Colonic mucosa (tissue), 4 donors: ENCODE measurements around the gene TTLL11. TPM values are rescaled to one million over a fixed set of nuclear protein-coding genes. Genes with fewer than 3 reads are reported as not detected.

Experiments used
- DNase-seq: peaks from one replicate; pipeline ENCODE4 v3.0.0-alpha.2; 2020
- H3K27ac ChIP-seq: fragments of 200-600 bp; one replicate; pipeline ENCODE4 v1.8.0; 2021
- H3K27me3 ChIP-seq: fragments of 200-600 bp; one replicate; pipeline ENCODE4 v1.8.0; 2021
- H3K36me3 ChIP-seq: fragments of 200-600 bp; one replicate; pipeline ENCODE4 v1.8.0; 2021
- H3K4me1 ChIP-seq: fragments of 200-600 bp; one replicate; pipeline ENCODE4 v1.8.0; 2021; ENCODE audit warnings: mild to moderate bottlenecking
- H3K4me3 ChIP-seq: fragments of 200-600 bp; one replicate; pipeline ENCODE4 v1.8.0; 2021
- H3K9ac ChIP-seq, 2 donors: one replicate each; pipeline ENCODE4 v1.7.0; 2013; ENCODE audit warnings: control low read depth in 2 of 2, low read depth in 2 of 2, low read length in 2 of 2
- H3K9me3 ChIP-seq: fragments of 200-600 bp; one replicate; pipeline ENCODE4 v1.8.0; 2021
- CTCF ChIP-seq: fragments of 200-600 bp; IDR thresholded peaks from one replicate; pipeline ENCODE4 v1.8.0; 2022; ENCODE audit warnings: antibody characterized with exemption, mild to moderate bottlenecking
- intact Hi-C: fragments of 100-400 bp; cut with DNase I; formaldehyde crosslinking; loops from one replicate; pipeline ENCODE4 v1.14.1; 2022
- total RNA-seq, 2 donors: library from RNA; stranded (reverse); fragmentation: NEBNext Ultra II Directional in 1 of 2; extraction: Animal tissue kit (Norgen Biotek cat#: 25700) in 1 of 2; gene quantifications; one replicate each; pipeline ENCODE4 v1.2.1, GENCODE V29; 2021
- donor health status: healthy.
- donor health status: DM: no; HTN: no; CAD: no.
- donor health status: DM: no; HTN: no; CAD: no.

Gene TTLL11
- total RNA-seq, 2 donors from 2014 or later: 5.1 to 5.5 TPM

GRCh38 chr9:121878271-121878822, 214.8 kb downstream of the TTLL11 start:
- Histone ChIP-seq H3K9me3 (no peaks in the 10 kb centered on the region), H3K4me1 (no peaks in the 10 kb centered on the region), H3K27ac (no peak overlapping the region), H3K9ac (no peak overlapping the region), H3K36me3 (no peaks in the 10 kb centered on the region), H3K4me3 (no peak overlapping the region), H3K27me3 (no peaks in the 10 kb centered on the region)
- intact Hi-C loops: no loop called here
- TF ChIP-seq CTCF: no peak
- DNase-seq: no peak

GRCh38 chr9:121876658-121877271, 216.3 kb downstream of the TTLL11 start:
- no peak for DNase-seq
- H3K27ac ChIP-seq: no peak overlapping the region
- H3K9ac ChIP-seq: no peak overlapping the region
- H3K36me3 ChIP-seq: no peaks in the 10 kb centered on the region
- intact Hi-C loops: no loop called here
- TF ChIP-seq CTCF: no peak
- H3K4me1 ChIP-seq: no peaks in the 10 kb centered on the region
- no peaks in the 10 kb centered on the region for H3K9me3 ChIP-seq
- no peaks in the 10 kb centered on the region for H3K27me3 ChIP-seq
- no peak overlapping the region for H3K4me3 ChIP-seq

GRCh38 chr9:121876255-121876654, 216.9 kb downstream of the TTLL11 start:
- H3K9ac ChIP-seq: no peak overlapping the region
- no peaks in the 10 kb centered on the region for H3K4me1 ChIP-seq
- H3K4me3 ChIP-seq: no peak overlapping the region
- DNase-seq: no peak
- H3K27me3 ChIP-seq: no peaks in the 10 kb centered on the region
- intact Hi-C loops: no loop called here
- H3K36me3 ChIP-seq: no peaks in the 10 kb centered on the region
- H3K27ac ChIP-seq: no peak overlapping the region
- H3K9me3 ChIP-seq: no peaks in the 10 kb centered on the region
- no peak for TF ChIP-seq CTCF

GRCh38 chr9:121874524-121874923, 218.6 kb downstream of the TTLL11 start:
- Histone ChIP-seq H3K27ac (no peak overlapping the region), H3K4me3 (no peak overlapping the region)

GRCh38 chr9:121871431-121872025, 221.6 kb downstream of the TTLL11 start:
- H3K27me3 ChIP-seq: no peaks in the 10 kb centered on the region
- no peak for TF ChIP-seq CTCF
- intact Hi-C loops: no loop called here
- H3K9me3 ChIP-seq: no peaks in the 10 kb centered on the region
- DNase-seq: no peak
- H3K27ac ChIP-seq: no peak overlapping the region
- no peaks in the 10 kb centered on the region for H3K36me3 ChIP-seq
- H3K4me1 ChIP-seq: no peaks in the 10 kb centered on the region
- H3K9ac ChIP-seq: no peak overlapping the region
- no peak overlapping the region for H3K4me3 ChIP-seq

More at GRCh38 chr9:121874524-121874923, 218.6 kb downstream of the TTLL11 start:
- H3K9me3 ChIP-seq: no peaks in the 10 kb centered on the region
- no peak overlapping the region for H3K9ac ChIP-seq
- intact Hi-C loops: no loop called here
- H3K4me1 ChIP-seq: no peaks in the 10 kb centered on the region
- no peaks in the 10 kb centered on the region for H3K27me3 ChIP-seq
- H3K36me3 ChIP-seq: no peaks in the 10 kb centered on the region
- DNase-seq: no peak
- no peak for TF ChIP-seq CTCF
